Neural progenitor cell (in vitro differentiated cells): ENCODE data around the gene MRGPRG.

ENCODE experiments used
- CTCF ChIP-seq: fragments of 200-600 bp; sonication (generic); IDR thresholded peaks from 2 replicates; pipeline ENCODE4 v1.5.1; 2017; ENCODE audit warnings: antibody characterized with exemption, mild to moderate bottlenecking
- EZH2phosphoT487 ChIP-seq: fragments of 200-600 bp; sonication (generic); IDR thresholded peaks from 2 replicates; pipeline ENCODE4 v1.6.1; 2017; ENCODE audit warnings: antibody characterized with exemption

GRCh38 chr11:3197878-3198528, 20.6 kb downstream of the MRGPRG start:
- no peak for TF ChIP-seq CTCF
- TF ChIP-seq EZH2phosphoT487: no peak
